ENCODE results near the gene NEIL1. TPM values are rescaled to one million over a fixed set of nuclear protein-coding genes. Genes with fewer than 3 reads are reported as not detected.
"Not testable (repeated sequence)": the region's sequence is repeated elsewhere in the genome, so short reads cannot be mapped to it uniquely, and the experiment has no call there.

NEIL1 gene
- total RNA-seq, 1 experiment from 2014 or later: 9.5 TPM

- intact Hi-C loops (cut with micrococcal nuclease): no loop called here
- H3K36me3 Mint-ChIP-seq (ENCODE audit: insufficient read depth, unreplicated experiment): no peaks in the 10 kb centered on the region
- peaks cover 9% of the 10 kb centered on the region for H3K4me1 Mint-ChIP-seq (ENCODE audit: insufficient read depth, unreplicated experiment)
- DNase-seq (ENCODE audit: unreplicated experiment): no peak
- no peak overlapping the region for H3K27ac Mint-ChIP-seq (ENCODE audit: low read depth, unreplicated experiment)
- ChIA-PET CTCF (no interaction called here), POLR2A (no interaction called here)
- BruUV-seq (replicated peaks): no TSS peak
- H3K4me3 Mint-ChIP-seq (ENCODE audit: unreplicated experiment): no peak overlapping the region
- peaks cover 10% of the 10 kb centered on the region for H3K9me3 Mint-ChIP-seq (ENCODE audit: unreplicated experiment)
- peaks cover 9% of the 10 kb centered on the region for H3K27me3 Mint-ChIP-seq (ENCODE audit: insufficient read depth, unreplicated experiment)
- TF ChIP-seq CTCF (IDR thresholded peaks at IDR 0.05; ENCODE audit: unreplicated experiment): no peak
These were observed 33.6 kb upstream of the NEIL1 start for GRCh38 chr15:75313116-75313845.

- no peak for DNase-seq (ENCODE audit: unreplicated experiment)
- Mint-ChIP-seq H3K4me3 (ENCODE audit: unreplicated experiment) (no peak overlapping the region), H3K27me3 (ENCODE audit: insufficient read depth, unreplicated experiment) (peaks cover 9% of the 10 kb centered on the region), H3K4me1 (ENCODE audit: insufficient read depth, unreplicated experiment) (peaks cover 3% of the 10 kb centered on the region), H3K9me3 (ENCODE audit: unreplicated experiment) (peaks cover 10% of the 10 kb centered on the region), H3K36me3 (ENCODE audit: insufficient read depth, unreplicated experiment) (no peaks in the 10 kb centered on the region), H3K27ac (ENCODE audit: low read depth, unreplicated experiment) (no peak overlapping the region)
- no TSS peak for BruUV-seq (replicated peaks)
- intact Hi-C loops (cut with micrococcal nuclease): no loop called here
- ChIA-PET CTCF (interaction anchor here (0.7 kb wide), 1 partner anchor 544 kb away, joined by 4 read pairs; no protein-coding TSS in a partner anchor), POLR2A (no interaction called here)
- TF ChIP-seq CTCF (IDR thresholded peaks at IDR 0.05; ENCODE audit: unreplicated experiment): no peak
These were observed 32.1 kb upstream of the NEIL1 start for GRCh38 chr15:75314552-75315290.

- BruUV-seq (replicated peaks); H3K27ac Mint-ChIP-seq (ENCODE audit: low read depth, unreplicated experiment); CTCF ChIA-PET; H3K4me1 Mint-ChIP-seq (ENCODE audit: insufficient read depth, unreplicated experiment); DNase-seq (ENCODE audit: unreplicated experiment); H3K9me3 Mint-ChIP-seq (ENCODE audit: unreplicated experiment); POLR2A ChIA-PET; H3K4me3 Mint-ChIP-seq (ENCODE audit: unreplicated experiment); intact Hi-C loops (cut with micrococcal nuclease); H3K36me3 Mint-ChIP-seq (ENCODE audit: insufficient read depth, unreplicated experiment): not testable (repeated sequence)
- H3K27me3 Mint-ChIP-seq (ENCODE audit: insufficient read depth, unreplicated experiment): peaks cover 21% of the 10 kb centered on the region
These were observed 27.5 kb upstream of the NEIL1 start for GRCh38 chr15:75319231-75319897.

- peaks cover 6% of the 10 kb centered on the region for H3K36me3 Mint-ChIP-seq (ENCODE audit: insufficient read depth, unreplicated experiment)
- peaks cover 15% of the 10 kb centered on the region for H3K27me3 Mint-ChIP-seq (ENCODE audit: insufficient read depth, unreplicated experiment)
- no peak overlapping the region for H3K4me3 Mint-ChIP-seq (ENCODE audit: unreplicated experiment)
- BruUV-seq (replicated peaks): no TSS peak
- CTCF ChIA-PET: no interaction called here
- TF ChIP-seq CTCF (IDR thresholded peaks at IDR 0.05; ENCODE audit: unreplicated experiment): no peak
- H3K27ac Mint-ChIP-seq (ENCODE audit: low read depth, unreplicated experiment): no peak overlapping the region
- H3K9me3 Mint-ChIP-seq (ENCODE audit: unreplicated experiment): peaks cover 8% of the 10 kb centered on the region
- intact Hi-C loops (cut with micrococcal nuclease): no loop called here
- POLR2A ChIA-PET: no interaction called here
- no peak for DNase-seq (ENCODE audit: unreplicated experiment)
- H3K4me1 Mint-ChIP-seq (ENCODE audit: insufficient read depth, unreplicated experiment): no peaks in the 10 kb centered on the region
These were observed 25.1 kb upstream of the NEIL1 start for GRCh38 chr15:75321711-75322110.

Data from MCF 10A (cell line).